CD4-positive, alpha-beta T cell treated with Interleukin-6 for 4 hours (primary cell): ENCODE data around the gene IFNL4.
"Not testable (repeated sequence)": the region's sequence is repeated elsewhere in the genome, so short reads cannot be mapped to it uniquely, and the experiment has no call there.

Experiments
- DNase-seq: peaks from one replicate; pipeline ENCODE4 v3.0.0-alpha.2; 2020; ENCODE audit warnings: mixed read lengths

Gene IFNL4

DNA sequence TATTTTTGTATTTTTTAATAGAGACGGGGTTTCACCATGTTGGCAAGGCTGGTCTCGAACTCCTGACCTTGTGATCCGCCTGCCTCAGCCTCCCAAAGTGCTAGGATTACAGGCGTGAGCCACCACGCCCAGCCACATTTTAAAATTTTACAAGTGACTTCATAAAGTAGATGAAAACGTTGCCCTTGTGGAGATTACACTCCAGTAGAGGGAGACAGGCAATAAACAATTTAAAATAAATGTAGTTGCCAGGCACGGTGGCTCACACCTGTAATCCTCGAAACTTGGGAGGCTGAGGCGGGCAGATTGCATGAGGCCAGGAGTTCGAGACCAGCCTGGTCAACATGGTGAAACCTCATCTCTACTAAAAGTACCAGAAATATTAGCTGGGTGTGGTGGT, 29.5 kb downstream of the IFNL4 start:
- not testable (repeated sequence) for DNase-seq

DNA sequence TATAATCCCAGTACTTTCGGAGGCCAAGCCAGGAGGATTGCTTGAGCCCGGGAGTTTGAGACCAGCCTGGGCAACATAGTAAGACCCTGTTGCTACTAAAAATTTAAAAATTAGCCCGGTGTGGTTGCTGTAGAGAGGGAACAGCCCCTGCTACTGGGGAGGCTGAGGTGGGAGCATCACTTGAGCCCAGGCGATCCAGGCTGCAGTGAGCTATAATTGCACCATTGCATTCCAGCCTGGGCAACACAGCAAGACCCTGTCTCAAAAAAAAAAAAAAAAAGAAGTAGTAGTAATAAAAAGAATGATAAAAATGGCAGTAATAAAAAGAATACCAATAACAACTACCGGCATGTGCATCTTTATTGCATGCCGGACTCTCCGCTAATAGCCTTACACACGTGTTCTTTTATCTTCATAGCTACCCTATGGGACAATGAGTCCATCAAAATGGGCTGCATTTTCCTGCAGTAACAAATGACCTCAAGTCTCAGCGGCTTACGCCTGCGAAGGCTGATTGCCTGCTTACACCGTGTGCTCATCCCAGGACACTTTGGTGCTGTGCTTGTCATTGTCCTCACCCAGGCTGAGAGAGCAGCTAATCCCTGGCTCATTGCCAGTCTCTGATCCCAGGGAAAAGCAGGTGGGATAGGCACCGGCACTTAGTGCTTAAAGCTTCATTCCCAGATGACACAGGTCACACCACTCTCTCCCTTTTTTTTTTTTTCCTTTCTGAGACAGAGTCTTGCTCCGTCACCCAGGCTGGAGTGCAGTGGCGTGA, 30.2 kb downstream of the IFNL4 start:
- DNase-seq, result no peak

DNA sequence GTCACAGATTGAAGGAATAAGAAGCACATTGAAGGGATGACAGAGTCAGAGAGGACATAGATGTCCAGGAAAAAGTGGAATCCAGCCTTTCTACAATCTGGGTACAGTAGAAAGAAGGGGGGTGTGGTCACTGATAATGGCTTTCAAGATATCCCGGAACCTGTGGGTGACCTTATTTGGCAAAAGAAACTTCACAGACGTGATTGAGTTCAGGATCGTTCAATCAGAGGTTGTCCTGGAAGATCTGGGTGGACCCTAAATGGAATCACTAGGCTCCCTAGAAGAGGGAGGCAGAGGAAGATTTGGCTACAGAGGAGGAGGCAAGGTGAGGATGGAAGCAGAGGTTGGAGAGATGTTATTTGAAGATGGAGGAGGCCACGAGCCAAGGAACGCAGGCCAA, 31.6 kb downstream of the IFNL4 start:
- DNase-seq, result no peak

DNA sequence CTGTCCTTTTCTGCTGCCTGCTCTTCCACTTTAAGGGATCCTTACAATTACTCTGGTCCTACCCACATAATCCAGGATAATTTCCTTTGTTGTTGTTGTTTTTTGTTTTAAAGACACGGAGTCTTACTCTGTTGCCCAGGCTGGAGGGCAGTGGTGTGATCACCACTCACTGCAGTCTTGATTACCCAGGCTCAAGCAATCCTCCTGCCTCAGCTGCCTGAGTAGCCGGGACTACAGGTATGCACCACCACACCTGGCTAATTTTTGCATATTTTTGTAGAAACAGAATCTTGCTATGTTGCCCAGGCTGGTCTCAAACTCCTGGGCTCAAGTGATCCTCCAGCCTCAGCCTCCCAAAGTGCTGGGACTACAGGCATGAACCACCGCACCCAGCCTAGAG, 33.3 kb downstream of the IFNL4 start:
- not testable (repeated sequence) for DNase-seq

DNA sequence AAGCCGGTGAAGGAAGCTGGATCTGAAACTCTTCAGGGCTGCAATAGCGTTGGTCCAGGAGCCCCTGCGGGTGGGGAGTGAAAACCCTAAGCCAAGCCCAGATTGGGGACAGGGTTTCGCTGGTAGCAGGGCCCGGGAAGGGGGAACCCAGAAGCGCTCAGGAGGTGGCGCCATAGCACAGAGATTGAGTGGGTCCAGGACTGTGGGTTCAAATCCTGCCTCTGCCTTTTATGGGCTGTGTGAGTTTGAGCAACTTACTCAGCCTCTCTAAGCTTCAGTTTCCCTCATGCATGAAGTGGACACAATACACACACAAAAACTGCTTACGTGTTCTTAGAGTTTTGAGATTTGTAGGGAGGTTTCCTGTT, 36.3 kb downstream of the IFNL4 start:
- DNase-seq, result peak; percentile 67

DNA sequence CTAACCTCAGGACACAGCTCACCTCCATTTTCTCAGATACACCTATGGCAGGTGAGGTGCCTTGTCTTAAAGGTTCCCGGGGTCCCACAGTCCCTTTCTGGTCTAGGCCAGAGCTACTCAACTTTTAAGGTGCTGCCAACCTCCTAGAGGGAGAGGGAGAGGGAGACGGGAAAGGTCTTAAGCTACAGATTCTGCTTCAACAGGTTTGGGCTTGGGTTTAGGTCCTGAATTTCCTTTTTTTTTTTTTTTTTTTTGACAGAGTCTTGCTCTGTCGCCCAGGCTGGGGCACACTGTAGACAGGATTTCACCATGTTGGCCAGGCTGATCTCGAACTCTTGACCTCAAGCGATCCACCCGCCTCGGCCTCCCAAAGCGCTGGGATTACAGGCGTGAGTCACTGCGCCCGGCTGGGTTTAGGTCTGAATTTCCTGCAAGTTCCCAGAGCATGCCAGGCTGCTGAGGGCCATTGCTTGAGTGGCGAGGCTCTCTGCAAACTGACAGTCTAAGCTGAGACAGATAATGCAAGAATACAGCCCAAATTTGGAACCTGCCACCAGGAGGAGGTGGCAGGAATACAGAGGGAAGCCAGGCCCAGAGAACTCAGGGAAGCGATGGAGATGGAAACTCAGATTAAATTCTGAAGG, 36.8 kb downstream of the IFNL4 start:
- DNase-seq, result no peak

DNA sequence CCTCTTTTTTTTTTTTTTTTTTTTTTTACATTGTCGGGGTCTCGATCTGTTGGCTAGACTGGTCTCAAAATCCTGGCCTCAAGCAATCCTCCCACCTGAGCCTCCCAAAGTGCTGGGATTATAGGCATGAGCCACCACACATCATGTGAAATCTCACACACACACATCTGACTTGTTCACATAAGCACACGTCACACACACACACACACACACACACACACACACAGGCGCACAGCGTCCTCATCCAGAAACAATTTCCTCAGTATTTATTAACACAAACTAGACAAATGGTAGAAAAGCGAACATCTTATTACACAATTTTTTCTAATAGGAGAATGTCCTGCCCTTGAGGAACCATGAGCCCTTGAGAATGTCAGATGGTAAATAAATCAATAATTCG, 39.5 kb downstream of the IFNL4 start:
- DNase-seq, result no peak

DNA sequence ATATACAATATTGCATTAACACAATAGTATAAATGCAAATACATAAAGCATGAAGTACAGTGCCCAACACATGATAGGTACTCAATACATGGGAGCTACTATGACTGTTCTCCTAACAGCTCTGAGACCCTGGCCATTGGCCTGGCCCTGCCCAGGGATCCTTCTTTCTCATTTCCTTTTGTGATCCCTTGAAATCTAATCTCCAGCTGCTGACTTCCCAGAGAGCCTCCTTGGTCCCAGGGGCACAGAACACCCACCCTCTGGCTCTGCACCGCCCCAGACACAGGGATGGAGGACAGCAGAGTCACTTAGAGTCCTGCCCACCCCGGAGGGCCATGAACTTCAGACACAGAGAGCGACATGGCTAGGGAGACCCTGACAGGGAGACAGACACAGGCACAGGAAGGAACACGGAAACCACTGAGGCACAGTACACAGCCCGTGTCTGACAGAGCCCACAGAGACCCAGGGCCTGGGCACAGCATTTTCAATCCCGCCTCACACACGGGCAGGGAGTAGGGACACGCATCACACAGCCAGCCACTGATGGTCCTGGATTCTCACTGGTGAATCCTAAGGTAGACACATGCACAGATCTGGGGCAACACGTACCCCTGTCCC, 40.4 kb downstream of the IFNL4 start:
- DNase-seq, result no peak

DNA sequence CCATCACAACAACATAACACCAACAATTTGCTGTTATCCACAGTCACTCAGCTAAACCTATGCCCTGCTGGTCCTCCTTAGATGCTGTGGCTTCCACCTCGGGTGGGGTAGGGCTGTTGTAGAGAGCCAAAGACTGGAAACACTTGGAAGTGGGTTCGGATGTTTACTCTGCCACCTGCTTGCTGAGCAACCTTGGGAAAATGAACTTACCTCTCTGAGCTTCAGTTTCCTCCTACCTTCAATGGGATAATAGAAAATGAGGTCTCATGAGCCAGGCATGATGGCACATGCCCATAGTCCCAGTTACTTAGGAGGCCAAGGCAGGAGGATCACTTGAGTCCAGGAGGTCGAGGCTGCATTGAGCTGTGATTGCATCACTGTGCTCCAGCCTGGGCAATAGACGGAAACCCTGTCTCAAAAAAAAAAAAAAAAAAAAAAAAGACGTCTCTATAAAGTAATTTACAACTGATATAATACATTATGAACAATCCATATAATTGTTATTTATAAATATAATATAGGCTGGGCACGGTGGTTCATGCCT, 41.3 kb downstream of the IFNL4 start:
- no peak for DNase-seq

DNA sequence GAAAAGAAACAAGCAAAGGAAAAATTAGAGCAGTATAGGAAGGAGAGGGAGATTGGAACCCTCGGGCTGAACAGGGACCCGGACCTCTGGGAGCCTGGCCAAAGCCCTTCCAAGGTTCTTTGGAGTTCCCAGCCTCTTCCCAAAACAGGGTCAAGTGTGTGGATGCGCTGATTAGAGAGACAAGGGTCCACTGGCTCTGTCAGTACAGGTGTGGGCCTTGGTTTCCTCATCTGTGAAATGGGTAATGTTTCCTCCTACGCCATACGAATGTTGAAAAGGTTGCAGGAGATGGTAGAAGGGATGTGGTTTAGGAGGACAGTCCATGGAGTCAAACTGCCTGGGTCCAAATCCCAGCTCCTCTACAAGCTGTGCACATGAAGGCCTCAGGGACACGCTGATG, 42.5 kb downstream of the IFNL4 start:
- no peak for DNase-seq

DNA sequence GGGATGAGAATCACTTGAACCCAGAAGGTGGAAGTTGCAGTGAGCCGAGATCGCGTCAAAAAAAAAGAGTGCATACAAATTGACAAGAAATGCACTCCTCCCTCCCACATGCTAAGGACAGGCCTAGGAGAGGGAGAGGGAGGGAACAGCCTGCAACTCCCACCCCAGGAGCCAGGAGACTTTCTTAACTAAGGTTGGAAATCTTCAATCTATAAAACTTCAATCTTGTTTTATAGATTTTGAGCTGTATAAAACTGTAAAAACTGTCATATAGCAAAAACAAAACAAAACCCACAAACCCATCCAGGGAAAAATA, 43.2 kb downstream of the IFNL4 start:
- no peak for DNase-seq

DNA sequence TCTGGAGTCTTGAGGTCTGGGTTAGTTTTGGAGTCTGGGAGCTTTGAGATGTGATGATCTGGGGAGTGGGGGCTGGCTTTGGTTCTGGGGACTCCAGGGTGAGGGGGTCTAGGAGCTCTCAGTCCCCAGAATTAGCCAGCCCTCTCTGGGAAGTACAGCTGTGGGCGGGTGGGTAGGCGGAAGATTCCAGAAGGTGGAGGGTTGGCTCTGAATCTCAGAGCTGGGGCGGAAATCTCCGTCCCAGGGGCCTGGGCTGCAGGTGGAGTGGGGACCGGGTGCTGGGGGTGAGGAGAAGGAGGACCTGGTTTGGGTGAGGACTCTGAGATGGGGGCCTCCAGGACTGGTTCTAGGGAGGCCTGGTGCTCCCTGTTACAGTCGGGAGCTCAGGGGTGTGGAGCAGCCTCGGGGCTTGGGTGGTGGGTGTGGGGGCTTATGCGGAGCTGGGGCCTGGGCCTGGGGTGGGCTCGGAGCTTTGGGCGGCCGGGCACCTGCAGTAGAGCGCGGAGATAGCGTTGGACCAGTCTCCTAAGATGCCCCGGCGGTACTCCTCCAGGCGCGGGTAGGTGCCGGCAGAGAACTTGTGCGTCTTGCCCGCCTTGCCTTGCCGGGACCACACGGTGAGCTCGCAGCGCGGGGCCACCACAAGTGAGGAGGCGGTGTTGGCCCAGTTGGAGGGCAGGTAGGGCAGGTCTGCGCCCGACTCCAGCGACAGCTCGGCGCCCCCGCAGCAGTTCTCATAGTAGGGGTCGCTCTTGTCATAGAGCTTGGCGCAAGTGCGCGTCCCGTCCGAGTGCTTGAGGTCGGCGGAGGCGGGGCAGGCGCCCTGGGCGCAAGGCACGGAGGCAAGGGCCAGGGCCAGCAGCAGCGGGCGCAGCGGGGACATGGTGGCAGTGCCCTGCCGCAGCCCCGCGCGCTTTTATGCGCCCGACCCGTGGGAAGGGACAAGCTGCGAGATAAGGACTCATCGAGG, 45.0 kb downstream of the IFNL4 start, which contains the start of gene SYCN:
SYCN (minus strand) TSS at position 892 of the 970 bp plus-strand sequence; CDS start at position 883, 9 bp downstream.
- no peak for DNase-seq

DNA sequence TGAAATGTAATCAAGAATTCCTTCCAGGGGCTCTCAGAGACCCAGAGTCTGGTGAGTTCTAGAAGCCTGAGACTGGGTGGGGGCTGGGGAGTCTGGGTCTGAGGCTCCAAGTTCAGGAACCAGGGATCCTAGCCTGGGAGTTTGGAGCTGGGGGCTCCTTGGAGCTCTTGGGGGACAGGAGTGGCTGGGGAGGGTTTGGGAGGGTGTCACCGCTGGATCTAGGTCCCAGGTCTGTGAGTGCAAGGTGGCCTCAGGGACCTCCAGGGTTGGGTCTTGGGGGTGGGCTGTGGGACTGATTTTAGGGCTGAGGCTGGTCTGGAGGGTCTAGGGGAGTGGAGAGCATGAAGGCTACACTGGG, 45.7 kb downstream of the IFNL4 start:
- no peak for DNase-seq

DNA sequence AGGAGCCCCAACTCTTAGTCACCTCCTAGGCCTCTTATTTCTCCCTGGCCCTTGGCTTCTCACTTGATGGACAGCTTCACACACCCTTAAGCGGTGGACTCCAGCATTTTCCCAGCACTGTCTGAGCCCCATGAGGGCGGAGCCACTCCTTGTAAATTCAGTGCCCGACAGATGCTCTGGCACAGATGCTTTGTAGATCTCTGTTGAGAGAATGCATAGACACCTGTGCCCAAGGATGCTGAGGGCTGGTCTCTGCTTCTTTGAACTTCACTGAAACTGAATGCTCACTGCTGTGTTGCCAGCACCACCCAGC, 47.9 kb downstream of the IFNL4 start:
- no peak for DNase-seq

DNA sequence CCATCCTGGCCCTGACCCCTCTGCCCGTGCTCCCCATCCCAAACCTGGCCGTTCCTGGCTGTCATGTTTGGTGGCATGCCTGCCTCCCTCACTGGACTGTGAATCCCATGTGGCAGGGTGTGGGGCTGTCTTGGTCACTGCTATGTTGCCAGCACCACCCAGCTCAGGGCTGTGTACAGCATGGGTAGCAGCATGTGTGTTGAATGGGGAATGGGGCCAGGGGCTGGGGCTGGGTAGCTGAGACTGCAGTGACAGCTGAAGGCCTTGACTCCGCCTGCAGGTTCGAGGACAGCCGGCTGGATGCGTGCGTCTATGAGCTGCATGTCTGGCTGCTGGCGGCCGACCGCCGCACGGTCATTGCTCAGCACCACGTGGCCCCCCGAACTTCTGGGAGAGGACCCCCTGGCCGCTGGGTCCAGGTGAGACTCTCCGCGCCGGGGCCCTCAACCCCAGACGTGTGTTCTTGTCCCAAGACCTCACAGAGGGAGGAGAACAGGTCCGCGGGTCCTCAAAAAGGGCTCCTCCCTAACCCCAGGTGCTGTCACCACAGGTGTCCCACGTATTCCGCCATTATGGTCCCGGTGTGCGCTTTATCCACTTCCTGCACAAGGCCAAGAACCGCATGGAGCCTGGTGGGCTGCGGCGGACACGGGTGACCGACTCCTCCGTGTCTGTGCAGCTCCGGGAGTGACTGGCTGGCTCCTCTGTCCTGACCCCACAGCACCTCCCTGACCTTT, 48.4 kb downstream of the IFNL4 start:
- DNase-seq, result no peak

DNA sequence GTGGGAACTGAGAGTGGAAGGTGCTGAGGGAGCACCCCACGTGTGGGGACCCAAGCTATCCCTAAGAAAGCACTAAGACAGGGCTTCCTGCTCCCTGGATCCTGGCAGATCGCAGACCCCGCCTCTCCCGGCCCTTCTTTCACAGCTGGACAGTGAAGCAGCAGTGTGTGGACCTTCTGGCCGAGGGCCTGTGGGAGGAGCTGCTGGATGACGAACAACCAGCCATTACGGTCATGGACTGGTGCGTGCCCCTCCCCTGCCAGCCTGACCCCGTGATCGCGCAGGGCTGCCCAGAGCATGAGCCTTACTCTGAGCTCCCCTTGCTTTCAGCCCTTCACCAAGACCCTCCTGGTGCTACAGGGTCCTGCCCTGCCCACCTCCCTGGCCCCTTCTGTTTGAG, 49.6 kb downstream of the IFNL4 start:
- no peak for DNase-seq

DNA sequence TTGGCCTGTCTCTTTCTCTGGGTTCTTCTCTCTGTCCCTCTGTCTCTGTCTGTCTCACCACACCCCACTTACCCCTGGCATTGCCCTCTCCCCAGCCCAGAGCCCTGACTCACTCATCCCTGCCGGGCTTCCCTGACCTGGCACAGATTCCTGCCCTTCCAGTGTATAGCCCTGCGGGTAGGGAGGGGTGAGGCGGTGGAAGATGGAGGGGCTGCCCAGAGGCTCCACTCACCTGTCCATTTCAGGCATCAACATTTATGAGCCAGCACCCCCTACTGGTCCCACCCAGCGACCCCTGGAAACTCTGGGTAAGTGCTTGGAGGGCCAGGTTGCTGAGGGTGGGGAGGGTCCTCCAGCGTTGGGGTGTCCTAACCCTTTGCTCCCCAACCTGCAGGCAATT, 50.8 kb downstream of the IFNL4 start:
- DNase-seq, result peak; percentile 4

DNA sequence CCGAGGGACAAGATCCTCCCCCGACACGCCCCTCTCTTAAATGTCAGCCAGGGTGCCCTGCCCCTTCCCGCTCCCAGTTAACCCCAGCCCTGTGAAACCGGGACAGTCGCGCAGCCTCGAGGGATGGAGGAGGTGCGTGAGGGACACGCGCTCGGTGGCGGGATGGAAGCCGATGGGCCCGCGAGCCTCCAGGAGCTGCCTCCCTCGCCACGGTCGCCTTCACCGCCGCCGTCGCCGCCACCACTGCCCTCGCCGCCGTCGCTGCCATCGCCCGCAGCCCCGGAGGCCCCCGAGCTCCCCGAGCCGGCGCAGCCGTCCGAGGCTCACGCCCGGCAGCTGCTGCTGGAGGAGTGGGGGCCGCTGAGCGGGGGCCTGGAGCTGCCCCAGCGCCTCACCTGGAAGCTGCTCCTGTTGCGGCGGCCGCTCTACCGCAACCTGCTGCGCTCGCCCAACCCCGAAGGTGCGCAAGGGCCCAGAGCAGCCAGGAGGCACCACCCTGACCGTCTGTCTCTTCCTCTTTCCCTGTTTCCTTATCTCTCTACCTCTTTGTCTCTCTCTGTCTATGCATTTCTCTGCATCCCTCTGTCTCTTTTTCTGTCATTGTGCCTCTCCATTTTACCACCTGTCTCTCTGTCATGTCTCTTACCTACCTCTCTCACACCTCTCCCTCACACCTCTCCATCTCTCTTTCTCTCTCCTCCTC, 51.6 kb downstream of the IFNL4 start, which contains the start of gene NCCRP1:
NCCRP1 (plus strand) TSS at position 105 of the 703 bp plus-strand sequence; CDS start at position 124, 19 bp downstream.
- peak; percentile 6 for DNase-seq

DNA sequence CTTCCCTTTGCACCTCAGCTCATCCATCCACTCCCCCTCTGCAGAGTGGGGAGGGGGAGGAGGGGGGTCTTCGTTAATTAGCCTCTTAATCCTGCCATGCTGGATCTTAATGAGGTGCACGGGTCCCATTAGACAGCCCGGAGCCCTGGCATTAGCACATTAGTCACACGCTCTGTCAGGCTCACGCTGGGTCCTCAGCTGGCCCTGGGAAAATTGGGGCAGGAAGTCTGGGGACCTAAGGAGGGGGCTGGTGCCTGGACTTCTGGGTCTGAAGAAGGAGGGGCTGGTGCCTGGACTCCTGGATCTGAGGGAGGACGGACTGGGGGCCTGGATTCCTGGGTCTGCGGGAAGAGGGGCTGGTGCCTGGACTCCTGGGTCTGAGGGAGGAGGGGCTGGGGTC, 52.3 kb downstream of the IFNL4 start:
- DNase-seq, result no peak
